Measurements from ENCODE around the gene SP5.
"Not testable (repeated sequence)": the region's sequence is repeated elsewhere in the genome, so short reads cannot be mapped to it uniquely, and the experiment has no call there.

The SP5 gene

DNA sequence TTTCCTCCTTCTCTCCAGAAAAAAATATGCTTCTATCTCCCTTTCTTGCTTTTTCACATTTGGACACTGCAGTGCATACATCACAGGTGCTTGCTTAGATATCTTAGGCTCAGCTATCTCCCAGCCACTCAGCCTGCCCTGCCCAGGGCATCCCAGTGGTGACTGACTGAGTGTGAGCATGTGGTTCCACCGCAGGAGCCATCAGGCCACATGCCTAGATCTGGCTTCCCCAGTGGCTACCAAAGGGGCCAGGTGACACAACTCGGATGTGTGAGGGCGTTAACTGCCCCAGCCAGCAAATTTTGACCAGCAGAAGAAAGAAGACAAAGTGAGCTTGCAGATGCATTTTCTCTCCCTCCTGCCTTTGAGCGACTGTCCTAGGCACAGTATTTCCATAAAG, 25.5 kb downstream of the SP5 start:
- no peak for DNase-seq

DNA sequence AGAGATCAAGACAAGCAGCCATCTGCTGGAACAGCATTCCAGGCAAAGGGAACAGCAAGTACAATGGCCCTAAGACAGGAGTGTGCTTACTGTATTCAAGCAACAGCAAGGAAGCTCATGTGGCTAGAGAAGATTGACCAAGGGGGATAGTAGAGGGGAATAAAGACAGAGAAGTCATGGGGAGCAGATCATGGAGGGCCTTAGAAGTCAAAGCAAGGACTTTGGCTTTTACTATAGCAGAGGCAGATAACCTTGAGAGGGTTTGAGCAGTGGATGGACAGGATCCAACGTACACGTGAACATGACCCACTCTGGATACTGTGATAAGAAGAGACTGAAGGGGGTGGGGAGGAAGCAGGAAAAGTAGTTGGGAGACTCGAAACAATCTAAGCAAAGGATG, 26.9 kb downstream of the SP5 start:
- no peak for DNase-seq

DNA sequence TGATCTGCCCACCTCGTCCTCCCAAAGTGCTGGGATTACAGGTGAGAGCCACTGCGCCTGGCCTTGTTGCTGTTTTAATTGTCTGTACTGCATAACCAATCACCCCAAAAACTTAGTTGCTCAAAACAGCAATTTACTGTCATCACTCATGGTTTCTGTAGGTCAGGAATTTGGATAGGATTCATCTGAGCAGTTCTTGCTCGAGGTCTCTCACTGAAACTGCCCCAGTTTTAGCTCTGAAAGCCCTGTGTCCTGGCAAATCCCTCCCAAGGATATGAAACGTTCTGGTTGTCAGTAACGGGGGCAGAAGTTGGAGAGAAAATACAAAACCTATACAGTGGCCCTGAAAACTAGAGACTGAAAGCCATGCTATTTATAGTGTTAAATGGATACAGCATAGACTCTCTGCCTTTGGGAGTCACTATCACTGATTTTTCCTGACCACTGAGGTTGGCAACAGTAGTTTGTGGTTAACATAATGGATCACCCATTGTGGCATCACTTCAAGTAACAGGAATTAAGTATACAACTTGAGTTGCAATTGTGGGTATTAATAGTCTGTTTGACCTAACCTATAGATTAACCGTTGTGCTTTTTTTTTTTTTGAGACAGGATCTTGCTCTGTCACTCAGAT, 27.9 kb downstream of the SP5 start:
- DNase-seq, result no peak

GRCh38 chr2:170743530-170744239, 28.5 kb downstream of the SP5 start:
- no peak for DNase-seq

DNA sequence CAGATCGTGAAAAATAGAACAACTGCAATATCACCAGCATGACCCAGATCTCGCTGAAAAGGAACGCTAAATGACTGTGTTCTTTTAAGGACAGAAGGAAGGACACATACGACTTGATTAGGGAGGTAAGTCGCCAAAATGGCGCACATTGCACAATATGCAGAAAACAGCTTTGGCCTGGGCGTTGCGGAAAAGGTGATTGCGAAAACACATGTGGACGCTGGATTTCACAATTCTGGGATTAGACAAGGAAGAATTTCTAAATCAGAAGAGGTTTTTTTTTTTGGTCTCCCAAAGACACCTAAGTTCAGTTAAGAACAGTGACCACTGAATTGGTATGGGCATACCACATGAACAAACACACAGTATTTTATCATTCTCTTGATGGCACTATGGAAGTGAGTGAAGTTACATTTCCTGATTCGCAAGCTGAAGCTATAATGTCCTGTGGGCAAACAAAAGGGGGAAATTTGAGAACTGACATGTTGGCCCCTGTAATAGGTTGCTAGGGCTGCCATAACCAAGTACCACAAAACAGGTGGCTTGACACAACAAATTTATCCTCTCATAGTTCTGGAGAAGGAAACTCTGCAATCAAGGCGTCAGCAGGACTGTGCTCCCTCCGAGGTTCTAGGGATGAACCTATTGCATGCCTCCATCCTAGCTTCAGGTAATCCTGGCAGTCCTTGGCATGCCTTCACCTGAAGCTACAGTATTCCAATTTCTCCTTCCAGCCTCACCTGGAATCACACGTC, 29.3 kb downstream of the SP5 start:
- DNase-seq, result no peak

DNA sequence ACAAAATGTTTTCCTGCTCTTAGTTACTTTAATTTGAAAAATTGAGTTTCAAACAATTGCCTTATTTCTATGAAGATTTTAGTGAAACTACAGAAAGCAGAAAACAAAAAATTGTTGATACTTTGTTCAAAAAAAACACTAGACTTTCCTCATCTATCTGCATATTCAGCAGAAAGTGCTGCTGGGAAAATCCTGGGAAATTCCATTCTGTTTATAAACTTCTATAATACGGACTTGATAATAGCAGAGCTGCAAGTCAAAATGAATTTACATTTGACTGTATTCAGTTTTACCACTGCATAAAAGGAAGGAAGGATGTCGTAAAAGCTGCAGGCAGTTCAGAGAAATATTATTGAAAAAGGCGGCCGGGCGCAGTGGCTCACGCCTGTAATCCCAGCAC, 30.2 kb downstream of the SP5 start:
- DNase-seq, result no peak

GRCh38 chr2:170747921-170748320, 32.8 kb downstream of the SP5 start:
- no peak for DNase-seq

- not testable (repeated sequence) for DNase-seq
These were observed 36.4 kb downstream of the SP5 start for GRCh38 chr2:170751555-170751954.

- no peak for DNase-seq
These were observed 46.4 kb downstream of the SP5 start for GRCh38 chr2:170761572-170761971.

- DNase-seq, result no peak
These were observed 47.6 kb downstream of the SP5 start for GRCh38 chr2:170762760-170763159.

DNA sequence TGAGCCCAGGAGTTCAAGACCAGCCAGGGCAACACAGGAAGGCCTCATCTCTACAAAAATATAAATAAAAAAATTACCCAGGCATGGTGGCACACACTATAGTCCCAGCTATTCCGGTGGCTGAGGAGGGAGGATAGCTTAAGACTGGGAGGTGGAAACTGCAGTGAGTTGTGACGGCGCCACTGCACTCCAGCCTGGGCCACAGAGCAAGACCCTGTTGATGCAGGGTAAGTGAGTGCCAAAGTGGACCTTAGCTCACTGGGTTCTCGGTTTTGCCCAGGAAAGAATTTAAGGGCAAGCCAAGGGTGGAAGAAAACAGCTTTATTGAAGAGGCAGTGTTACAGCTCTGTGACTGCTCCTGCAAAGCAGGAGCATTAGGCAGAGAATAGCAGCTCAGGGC, 48.1 kb downstream of the SP5 start:
- no peak for DNase-seq

- DNase-seq, result no peak
These were observed 49.7 kb downstream of the SP5 start for GRCh38 chr2:170764880-170765261.

DNA sequence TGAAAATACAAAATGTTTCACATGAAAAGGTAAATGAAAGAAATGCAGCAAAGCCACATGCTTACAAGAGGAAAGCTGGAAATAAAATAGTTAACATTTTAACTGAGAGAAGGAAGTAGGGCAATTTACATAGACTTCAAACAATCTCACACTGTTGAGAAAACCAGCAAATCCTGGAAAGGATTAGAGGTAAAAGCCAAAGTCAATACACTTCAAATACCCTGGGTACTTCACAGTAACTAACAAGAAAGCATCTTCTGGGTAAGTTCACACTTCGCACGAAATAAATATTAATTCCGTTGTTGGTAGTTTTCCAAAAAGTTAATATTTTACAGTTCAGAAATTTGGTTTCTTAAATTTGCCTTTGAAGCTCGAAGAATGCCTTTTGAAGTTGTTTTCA, 51.6 kb downstream of the SP5 start:
- no peak for DNase-seq

Measured in C1 segment of cervical spinal cord (tissue), 14 donors.